ENCODE measurements around the gene TMEM69.
"Not testable (repeated sequence)": the region's sequence is repeated elsewhere in the genome, so short reads cannot be mapped to it uniquely, and the experiment has no call there.

The TMEM69 gene, protein sequence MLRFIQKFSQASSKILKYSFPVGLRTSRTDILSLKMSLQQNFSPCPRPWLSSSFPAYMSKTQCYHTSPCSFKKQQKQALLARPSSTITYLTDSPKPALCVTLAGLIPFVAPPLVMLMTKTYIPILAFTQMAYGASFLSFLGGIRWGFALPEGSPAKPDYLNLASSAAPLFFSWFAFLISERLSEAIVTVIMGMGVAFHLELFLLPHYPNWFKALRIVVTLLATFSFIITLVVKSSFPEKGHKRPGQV

DNA sequence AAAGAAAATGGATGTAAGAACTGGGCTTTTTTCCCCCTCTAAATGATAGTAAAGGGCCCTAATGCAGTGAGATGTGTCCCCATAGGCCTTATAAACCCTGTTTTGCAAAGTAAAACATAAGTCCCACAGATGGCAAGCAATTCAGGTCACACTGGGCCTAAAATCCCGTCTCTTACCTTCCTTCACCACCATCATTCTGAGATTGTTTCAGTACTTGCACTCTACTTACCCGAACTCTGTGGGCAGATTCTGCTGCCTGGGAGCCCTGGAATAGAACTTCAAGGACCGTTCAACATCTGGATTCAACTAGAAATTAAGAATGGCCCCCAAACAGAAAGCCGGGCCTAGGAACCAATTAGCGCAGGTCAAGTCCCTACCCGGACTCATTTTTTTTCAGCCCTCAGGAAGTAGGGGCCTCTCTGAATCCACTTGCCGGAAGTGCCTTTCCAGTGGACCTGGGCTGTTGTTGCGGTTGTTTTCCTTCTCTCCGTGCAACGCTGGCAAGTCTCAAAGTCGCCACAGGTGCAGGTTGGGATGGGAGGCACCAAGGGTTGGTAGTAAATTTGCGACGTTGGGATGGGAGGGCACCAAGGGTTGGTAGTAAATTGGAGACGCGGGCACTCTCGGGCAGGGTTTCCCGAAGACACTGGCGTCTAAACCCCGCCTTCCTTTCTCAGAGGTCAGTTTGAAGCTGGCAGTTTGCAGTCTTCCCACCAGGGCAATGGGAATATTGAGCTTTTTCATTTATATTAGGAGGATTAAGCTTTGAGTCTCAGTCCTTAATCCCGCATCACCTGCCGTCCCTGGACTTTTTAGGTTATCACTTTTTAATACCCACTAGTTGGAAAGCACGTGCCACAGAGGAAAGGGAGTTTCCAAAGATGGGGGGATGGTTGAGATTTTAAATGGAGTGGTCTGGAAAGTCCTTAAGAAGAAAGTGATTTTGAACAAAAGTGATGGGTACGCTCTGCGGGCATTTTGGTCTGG is at the start of gene TMEM69:
Gene TMEM69, plus strand, starts transcription at position 428 of the 987 bp plus-strand sequence. CDS start 2,888 bp downstream, outside the sequence.
- DNase-seq (ENCODE audit: low read depth in 2 of 2): peak; percentile 40 to 62

DNA sequence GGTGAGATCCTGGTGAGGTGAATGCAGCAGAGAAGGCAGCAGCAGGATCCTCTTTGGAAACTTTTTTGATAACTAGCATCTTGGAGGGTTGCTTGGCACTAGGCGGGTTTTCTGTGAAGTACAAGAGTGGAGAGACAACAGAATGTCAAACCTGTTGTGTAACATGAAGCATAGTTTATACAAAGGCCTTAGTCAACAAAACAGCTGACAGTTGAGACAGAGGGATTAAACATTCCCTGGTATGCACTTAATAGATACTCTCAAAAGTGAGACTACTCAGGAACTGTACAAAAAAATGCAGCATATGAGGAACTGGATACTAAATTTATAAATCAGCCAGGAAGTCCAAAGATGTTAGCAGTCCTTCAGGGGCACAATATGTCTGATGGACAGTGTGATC is 47.7 kb upstream of the TMEM69 start:
- no peak for DNase-seq (ENCODE audit: low read depth in 2 of 2)

DNA sequence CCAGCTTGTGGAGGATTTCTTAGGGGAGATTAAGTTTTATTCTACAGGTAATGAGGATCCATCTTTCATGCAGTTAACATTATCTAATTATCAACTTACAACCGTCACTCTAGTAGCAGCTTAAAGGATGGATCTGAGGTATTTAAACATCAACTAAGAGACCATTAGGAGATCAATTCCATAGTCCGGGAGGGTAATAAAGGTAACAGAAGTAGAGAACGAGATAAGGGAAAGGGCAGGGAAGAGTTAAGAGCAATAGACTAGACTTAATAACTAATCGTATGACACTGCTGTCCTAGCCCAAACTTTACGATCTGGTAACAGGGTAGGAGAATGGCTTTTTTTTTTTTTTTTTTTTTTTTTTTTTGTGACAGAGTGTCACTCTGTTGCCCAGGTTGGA is 44.7 kb upstream of the TMEM69 start:
- no peak for DNase-seq (ENCODE audit: low read depth in 2 of 2)

DNA sequence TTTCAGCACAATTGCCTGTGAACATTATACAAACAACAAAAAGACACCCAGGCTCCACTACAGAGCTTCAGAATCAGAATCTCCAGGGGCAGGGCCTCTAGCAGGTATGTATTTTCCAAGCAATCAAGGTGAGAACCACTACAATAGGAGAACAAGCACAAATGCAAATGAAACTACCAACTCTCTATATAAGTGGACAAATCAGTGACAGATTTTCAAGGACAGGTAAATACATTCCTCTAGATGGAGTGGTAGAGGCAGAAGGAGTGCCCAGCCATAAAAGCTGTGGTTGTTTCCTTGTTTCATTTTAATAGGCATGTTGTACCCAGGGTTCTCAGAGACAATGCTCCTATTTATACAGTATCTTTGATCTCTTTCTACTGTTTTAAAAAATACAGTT is 44.0 kb upstream of the TMEM69 start:
- DNase-seq (ENCODE audit: low read depth in 2 of 2): no peak

DNA sequence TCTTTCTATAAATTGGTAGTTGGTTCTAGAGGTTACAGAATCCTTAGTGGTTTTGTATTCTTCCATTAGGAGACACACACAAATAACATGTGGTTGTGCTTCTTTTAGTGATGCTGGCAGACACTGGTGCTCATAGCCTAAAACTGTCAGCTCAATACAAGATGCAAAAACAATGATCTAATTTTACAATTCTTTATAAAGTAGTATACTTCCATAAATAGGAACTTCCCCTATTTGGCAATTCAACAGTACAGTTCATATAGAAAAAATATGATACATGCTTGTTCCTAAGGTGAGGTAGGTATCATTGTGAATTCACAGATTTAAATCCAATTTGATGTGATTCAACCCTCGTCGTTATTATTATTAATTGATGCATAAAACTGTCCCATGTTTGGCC is 43.3 kb upstream of the TMEM69 start:
- DNase-seq (ENCODE audit: low read depth in 2 of 2): no peak

DNA sequence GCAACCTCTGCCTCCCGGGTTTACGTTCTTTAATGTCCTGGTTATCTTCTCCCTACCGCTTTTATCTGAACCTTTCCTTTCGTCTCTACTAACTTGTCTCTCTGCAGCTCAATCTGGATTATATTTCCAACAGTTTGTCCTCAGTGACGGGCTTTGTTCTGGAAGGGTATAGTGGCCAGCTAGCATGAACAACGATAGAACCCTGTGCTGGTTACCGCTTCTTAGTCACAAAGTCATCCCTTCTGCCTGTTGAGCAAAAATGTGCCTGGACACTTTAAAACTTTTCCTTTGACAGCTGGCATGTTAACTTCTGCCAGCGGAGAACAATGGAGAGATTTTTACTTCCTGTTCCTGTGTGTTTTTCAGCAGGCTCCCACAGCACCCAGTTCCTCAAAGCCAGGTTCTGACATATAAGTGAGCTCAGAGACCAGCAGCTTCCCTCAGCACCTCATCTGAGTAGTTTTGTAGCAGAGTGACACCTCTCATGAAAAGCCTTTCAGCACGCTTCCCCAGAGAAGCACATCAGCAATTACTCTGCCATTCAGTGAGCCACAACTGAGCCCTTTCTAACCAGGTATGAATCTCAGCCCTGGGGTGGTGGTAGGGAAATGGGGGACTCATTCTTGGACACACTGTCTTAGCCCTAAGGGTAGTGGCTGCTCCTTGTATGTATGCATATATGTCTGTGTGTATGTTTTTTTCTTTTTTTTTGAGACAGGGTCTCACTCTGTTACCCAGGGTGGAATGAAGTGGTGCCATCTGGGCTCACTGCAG is 40.5 kb upstream of the TMEM69 start:
- no peak for DNase-seq (ENCODE audit: low read depth in 2 of 2)

DNA sequence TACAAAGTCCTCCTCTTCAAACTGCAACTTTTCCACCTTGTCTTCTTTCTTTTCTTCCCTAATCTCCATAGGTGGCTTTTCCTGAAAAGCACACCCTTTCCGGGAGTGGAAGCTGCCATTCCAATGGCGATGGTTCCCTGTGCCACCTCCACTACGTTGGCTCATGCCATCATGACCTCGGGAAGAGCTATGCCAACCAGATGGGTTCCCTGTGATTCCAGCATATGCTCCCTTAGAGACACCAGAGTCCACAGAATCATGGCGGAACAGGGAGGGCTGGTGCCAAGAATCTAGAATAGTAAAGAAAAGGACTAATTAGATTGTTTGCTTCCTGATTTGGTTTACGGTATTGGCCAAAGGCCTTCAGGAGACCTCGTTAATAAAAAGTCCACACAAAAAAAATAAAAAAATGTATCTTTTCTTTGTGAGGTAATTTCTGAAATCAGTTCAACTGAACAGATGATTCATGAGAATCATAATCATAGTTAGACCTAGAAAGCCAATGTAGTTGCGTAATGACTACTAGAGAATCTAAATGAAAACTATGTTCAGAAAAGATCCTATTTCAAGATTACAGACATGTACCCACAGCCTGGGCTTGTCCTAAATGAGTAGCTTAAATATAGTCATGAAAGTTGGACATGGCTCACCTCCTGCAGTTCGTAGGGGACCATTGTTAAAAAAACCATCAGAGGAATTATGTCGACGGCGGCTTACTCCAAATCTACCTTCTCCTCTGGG is 33.3 kb upstream of the TMEM69 start:
- no peak for DNase-seq (ENCODE audit: low read depth in 2 of 2)

DNA sequence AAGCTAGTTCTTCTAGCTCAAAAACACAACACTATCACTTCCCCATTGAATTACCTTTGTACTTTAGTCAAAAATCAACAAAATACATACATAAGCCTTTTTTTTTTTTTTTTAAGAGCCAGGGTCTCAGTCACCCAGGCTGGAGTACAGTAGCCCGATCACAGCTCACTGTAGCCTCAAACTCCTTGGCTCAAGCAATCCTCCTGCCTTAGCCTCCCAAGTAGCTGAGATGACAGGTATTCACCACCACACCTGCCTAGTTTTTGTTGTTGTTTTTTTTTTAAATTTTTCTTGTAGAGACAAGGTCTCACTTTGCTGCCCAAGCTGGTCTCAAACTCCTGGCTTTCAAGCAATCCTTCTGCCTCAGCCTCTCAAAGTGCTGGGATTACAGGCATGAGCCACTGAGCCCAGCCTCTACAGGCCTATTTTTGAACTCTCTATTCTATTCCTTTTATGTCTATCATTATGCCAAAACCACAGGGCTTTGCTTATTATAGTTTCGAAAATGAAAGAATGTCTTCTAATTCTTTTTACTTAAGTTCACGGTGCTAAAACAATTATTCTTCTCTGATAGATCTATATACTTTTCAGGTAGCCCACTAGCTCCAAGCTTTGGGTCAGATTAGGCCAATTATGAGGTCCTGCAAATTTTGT is 31.3 kb upstream of the TMEM69 start:
- DNase-seq (ENCODE audit: low read depth in 2 of 2): no peak

DNA sequence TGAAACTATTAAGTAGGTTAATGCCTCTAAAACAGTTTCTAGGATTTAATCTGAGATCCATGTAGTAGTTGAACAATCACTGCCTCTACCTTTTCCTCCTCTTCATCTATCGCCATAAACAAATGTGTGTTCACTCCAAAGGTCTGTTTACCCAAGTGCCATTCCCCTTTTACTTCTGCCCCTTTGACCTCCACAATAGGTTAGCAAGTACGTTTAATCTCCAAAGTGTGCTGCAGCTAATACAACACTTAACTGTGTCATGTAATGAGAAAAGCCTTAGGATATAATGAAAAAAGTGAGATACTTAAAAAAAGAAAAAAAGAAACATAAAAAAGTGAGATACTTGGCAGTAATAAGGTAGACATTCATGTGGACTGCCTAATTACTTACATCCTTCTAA is 29.8 kb upstream of the TMEM69 start:
- DNase-seq (ENCODE audit: low read depth in 2 of 2): no peak

DNA sequence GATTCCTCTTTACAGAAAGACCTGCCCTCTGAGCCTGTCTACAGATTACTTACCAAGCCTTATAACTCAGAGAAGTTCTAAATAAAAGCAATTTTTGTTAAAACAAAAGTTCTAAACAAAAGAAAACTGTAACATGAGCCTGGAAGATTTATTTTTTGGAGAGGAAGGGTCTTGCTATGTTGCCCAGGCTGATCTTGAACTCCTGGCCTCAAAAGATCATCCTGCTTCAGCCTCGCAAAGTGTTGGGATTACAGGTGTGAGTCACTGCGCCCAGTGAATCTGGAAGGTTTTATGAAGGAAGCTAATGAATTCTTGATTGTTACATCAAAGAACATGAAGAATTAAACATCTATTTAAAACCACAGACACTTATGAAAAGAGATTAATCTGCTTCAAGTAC is 28.8 kb upstream of the TMEM69 start:
- DNase-seq (ENCODE audit: low read depth in 2 of 2): no peak

DNA sequence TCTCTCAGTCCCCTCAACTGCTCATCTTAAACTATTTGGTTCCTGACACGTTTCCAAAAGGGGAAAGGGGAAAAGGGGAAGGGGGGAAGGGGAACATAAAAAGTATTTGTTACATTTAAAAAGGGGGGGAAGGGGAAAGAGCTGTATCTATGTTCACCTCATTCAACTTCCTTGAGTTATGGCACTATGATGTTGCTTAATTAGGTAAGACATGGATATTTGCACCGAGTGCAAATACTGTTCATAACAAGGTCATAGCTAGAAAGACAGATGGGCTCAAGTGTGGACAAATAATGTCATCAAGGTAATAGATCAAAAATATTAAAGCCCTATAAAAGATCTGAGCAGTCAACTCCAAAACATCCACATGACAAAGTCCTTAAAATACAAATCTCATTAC is 27.6 kb upstream of the TMEM69 start:
- DNase-seq (ENCODE audit: low read depth in 2 of 2): no peak

DNA sequence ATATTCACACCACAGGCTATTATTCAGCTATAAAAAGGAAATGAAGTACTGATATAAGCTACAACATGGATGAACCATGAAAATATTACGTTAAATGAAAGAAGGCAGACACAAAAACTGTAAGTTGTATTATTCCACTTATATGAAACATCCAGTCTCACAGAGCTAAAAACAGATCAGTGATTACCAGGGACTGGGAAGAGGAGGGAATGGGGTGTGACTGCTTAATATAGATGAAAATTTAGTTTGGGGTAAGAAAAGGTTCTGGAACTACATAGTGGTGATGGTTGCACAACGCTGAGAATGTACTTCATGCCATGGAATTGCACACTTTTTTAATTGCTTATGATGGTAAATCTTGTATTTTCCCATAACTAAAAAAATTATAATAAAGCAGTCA is 21.1 kb upstream of the TMEM69 start:
- no peak for DNase-seq (ENCODE audit: low read depth in 2 of 2)

DNA sequence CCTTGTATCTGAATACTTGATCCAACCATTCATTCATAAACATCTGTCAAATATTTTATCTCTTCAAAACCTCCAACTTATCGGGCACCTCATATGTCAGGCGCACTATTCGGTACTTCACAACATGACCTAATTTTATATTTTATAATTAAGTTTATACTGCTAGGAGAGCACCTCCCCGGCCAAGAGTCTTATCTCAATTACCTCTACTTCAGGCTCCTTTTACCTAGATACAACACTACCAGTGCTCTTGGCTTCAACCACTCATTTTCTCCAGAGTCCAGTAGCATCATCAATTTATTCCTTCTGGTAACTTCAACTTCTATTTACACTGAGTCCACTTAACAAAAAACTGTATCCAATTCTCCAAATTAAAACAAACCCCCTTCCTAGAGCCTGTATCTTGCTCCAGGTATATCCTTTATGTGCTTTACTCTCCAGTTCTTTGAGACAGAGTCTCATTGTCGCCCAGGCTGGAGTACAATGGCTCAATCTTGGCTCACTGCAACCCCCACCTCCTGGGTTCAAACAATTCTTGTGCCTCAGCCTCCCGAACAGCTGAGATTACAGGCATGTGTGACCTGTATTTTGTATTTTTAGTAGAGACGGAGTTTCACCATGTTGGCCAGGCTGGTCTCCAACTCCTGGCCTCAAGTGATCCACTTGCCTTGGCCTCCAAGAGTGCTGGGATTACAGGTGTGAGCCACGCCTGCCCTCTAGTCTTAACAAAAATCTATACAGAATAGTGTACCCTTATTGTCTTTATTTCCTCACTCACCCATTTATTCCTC is 20.5 kb upstream of the TMEM69 start:
- DNase-seq (ENCODE audit: low read depth in 2 of 2): no peak

DNA sequence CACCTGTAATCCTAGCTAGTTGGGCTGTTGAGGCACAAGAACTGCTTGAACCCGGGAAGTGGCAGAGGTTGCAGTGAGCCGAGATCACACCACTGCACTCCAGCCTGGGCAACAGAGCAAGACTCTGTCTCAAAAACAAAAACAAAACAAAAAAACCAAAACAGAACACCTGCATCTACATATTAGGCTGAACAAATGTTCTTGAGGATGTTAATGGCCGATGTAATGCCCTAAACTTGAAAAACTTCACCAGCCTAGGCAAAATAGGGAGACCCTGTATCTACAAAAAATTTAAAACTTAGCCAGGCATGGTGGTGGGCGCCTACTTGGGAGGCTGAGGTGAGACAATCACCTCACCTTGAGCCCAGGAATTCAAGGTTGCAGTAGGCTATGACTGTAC is 19.5 kb upstream of the TMEM69 start:
- no peak for DNase-seq (ENCODE audit: low read depth in 2 of 2)

DNA sequence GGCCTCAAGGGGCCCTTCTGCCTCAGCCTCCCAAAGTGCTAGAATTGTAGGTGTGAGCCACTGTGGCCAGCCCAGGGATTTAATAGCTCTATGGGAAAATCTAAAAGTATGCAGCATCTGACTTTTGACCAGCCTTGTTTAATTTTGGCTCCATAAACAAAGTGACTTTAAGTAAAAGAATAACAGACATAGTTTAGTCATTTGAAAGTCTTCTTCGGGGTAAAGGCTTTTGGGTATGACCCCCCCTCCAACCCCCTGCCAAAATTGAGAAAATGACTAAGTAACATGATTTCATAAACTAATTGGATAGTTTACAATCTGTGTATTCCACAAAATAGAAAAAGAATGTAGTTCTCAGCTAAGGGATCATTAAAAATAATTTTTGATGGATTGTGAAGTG is 18.6 kb upstream of the TMEM69 start:
- no peak for DNase-seq (ENCODE audit: low read depth in 2 of 2)

DNA sequence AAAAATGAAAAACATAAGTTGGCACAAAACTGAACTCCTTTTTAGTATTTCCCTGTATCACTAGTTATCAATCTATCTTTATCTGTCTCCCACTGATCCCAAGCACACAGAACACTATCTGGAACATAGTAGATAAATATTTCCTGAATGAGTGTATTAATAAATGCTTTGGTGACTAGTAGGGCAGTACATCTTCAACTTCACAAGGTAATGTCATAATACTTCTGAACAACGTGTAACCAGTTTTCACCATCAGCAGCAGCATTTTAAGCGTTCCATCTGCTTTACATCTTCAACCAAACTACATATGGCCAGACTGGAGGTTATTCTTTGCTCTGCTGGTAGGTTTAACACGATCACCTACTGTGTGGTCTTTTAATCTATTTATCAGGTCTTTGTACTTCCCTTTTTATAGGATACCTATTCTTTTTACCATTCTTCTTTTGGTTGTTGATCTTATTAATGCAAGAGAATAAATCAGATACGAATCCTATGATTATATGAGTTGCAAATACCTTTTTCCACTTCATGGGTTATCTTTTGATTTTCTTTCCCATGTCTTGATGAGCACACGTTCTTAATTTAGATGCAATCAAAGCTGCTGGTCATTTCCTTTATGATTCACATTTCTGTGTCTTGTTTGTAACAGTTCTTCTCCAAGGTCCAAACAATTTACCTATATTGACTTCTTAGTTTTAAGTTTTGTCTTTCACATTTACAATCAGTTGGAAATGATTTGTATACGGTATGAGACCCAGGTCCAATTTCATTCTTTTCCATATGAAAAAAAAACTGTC is 17.9 kb upstream of the TMEM69 start:
- DNase-seq (ENCODE audit: low read depth in 2 of 2): no peak

DNA sequence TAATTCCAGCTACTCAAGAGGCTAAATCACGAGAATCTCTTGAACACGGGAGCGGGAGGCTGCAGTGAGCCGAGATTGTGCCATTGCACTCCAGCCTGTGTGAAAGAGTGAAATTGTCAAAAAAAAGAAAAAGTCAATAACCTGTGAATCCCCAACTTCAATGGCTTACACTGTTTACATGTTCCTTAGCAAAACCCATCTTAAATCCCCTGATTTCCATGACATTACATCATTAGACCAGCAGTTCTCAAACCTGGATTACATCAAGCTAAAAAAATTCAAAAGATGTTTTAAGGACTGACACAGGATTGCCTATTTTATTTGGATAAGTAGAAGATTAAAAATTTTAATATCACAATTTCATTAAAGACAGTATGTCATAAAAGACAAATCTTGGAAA is 14.0 kb upstream of the TMEM69 start:
- no peak for DNase-seq (ENCODE audit: low read depth in 2 of 2)

DNA sequence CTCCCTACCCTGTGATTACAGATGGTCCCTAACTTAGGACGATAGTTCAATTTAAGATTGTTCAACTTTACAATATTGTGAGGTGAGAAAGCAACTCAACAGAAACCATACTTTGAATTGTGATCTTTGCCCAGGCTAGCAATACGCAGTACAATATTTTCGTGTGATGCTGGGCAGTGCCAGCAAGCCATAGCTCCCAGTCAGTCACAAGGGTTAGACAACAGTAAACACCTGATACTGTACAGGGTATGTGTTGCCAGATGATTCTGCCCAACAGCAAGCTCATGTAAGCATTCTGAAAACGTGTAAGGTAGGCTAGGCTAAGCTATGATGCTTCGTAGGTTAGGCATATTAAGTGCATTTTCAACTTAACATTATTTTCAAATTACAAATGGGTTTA is 13.5 kb upstream of the TMEM69 start:
- no peak for DNase-seq (ENCODE audit: low read depth in 2 of 2)

DNA sequence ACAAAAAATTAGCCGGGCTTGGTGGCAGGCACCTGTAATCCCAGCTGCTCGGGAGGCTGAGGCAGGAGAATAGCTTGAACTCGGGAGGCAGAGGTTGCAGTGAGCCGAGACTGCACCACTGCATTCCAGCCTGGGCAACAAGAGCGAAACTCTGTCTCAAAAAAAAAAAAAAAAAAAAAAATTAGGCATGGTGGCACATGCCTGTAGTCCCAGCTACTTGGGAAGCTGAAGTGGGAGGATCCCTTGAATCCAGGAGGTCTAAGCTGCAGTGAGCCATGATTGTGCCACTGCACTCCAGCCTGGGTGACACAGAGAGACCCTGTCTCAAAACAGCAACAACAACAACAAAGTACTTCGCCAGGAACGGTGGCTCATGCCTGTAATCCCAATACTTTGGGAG is 11.4 kb upstream of the TMEM69 start:
- DNase-seq (ENCODE audit: low read depth in 2 of 2): not testable (repeated sequence)

Measured in stimulated activated CD8-positive, alpha-beta memory T cell treated with anti-CD3 and anti-CD28 coated beads, Interleukin-2, amount 100 ng/mL, for 48 hours (primary cell).